H1 (cell line): ENCODE measurements around the gene ITPR1.
A peak's percentile ranks its signal among the peaks of the same experiment; 100 is the strongest.

Experiments
- GTF2F1 ChIP-seq: IDR thresholded peaks from 2 replicates; pipeline ENCODE4 v1.6.1; 2012; ENCODE audit warnings: low read depth, low read length, improper control_type of control experiment, borderline replicate concordance
- MAX ChIP-seq: IDR thresholded peaks from 2 replicates; pipeline ENCODE4 v1.6.1; 2012; ENCODE audit warnings: inconsistent platforms
- RFX5 ChIP-seq: IDR thresholded peaks from 2 replicates; pipeline ENCODE4 v1.6.1; 2011; ENCODE audit warnings: low read depth, low read length, improper control_type of control experiment, borderline replicate concordance
- SRF ChIP-seq: IDR thresholded peaks from 2 replicates; pipeline ENCODE4 v1.6.1; 2011; ENCODE audit warnings: mild to moderate bottlenecking, low read depth, low read length, moderate library complexity
- TCF12 ChIP-seq: IDR thresholded peaks from 2 replicates; pipeline ENCODE4 v1.6.1; 2011; ENCODE audit warnings: low read depth, mild to moderate bottlenecking, low read length
- TF ChIP-seq, protein P1 (sequence below), 3 experiments: IDR thresholded peaks; 1 replicate in 2 of 3; 2 replicates in 1 of 3; pipeline versions ENCODE4 v1.5.1 to v1.6.1; 2011; ENCODE audit warnings: low read length in 3 of 3, mild to moderate bottlenecking in 3 of 3, inconsistent platforms in 2 of 3, low read depth in 1 of 3, moderate library complexity in 1 of 3; ENCODE audit not compliant: insufficient read depth in 1 of 3; ENCODE audit errors: control extremely low read depth in 1 of 3

GRCh38 chr3:4533489-4534443 lies 40.6 kb downstream of the ITPR1 start:
- TF ChIP-seq GTF2F1 (no peak), SRF (no peak), TCF12 (no peak), RFX5 (no peak), MAX (no peak)
- TF ChIP-seq, protein P1, sequence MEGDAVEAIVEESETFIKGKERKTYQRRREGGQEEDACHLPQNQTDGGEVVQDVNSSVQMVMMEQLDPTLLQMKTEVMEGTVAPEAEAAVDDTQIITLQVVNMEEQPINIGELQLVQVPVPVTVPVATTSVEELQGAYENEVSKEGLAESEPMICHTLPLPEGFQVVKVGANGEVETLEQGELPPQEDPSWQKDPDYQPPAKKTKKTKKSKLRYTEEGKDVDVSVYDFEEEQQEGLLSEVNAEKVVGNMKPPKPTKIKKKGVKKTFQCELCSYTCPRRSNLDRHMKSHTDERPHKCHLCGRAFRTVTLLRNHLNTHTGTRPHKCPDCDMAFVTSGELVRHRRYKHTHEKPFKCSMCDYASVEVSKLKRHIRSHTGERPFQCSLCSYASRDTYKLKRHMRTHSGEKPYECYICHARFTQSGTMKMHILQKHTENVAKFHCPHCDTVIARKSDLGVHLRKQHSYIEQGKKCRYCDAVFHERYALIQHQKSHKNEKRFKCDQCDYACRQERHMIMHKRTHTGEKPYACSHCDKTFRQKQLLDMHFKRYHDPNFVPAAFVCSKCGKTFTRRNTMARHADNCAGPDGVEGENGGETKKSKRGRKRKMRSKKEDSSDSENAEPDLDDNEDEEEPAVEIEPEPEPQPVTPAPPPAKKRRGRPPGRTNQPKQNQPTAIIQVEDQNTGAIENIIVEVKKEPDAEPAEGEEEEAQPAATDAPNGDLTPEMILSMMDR (IDR thresholded peaks at IDR 0.05; ENCODE audit: control extremely low read depth in 1 of 3, insufficient read depth in 1 of 3, low read depth in 1 of 3, low read length in 3 of 3): peak in 1 of 3 experiments; percentile 26; a peak in 1 of 4 replicates
